K562 treated with DMSO at 1 percent for 4 hours (cell line): ENCODE measurements around the gene BET1. TPM values are rescaled to one million over a fixed set of nuclear protein-coding genes. Genes with fewer than 3 reads are reported as not detected.

Source experiments
- total RNA-seq: library from RNA; unstranded; fragments of 300-600 nt; gene quantifications from 2 replicates; pipeline ENCODE4 v1.2.3, GENCODE V29; 2022; ENCODE audit not compliant: insufficient read depth

BET1 gene
- 15.6 and 17.1 TPM in 2 replicates for total RNA-seq

GRCh38 chr7:94004024-94004951 lies at the start of gene BET1:
Gene BET1, minus strand, starts transcription at chr7:94004355. Its CDS starts 139 bp downstream, at chr7:94004216.

Other genes with a start within 250 kb of the BET1 start
- not detected in 2 replicates for gene TFPI2, start 113.6 kb downstream of the BET1 start, total RNA-seq
- gene GNGT1, start 97.8 kb downstream of the BET1 start, total RNA-seq: not detected in 2 replicates
- not detected in 2 replicates for gene GNG11, start 82.6 kb downstream of the BET1 start, total RNA-seq